Measurements from ENCODE around the gene CCBE1. TPM values are rescaled to one million over a fixed set of nuclear protein-coding genes. Genes with fewer than 3 reads are reported as not detected.
A peak's percentile ranks its signal among the peaks of the same experiment; 100 is the strongest.
"Not testable (repeated sequence)": the region's sequence is repeated elsewhere in the genome, so short reads cannot be mapped to it uniquely, and the experiment has no call there.

Gene CCBE1
- total RNA-seq, 1 experiment from 2014 or later, result 1.3 TPM

- DNase-seq, result no peak
- no peaks in the 10 kb centered on the region for H3K36me3 ChIP-seq (replicated peaks; ENCODE audit: control insufficient read depth, insufficient read depth, low read length)
- no peak overlapping the region for H3K4me3 ChIP-seq (ENCODE audit: insufficient read depth, low read depth, low read length)
- no peaks in the 10 kb centered on the region for H3K27me3 ChIP-seq (ENCODE audit: control insufficient read depth, insufficient read depth, low read length)
These were observed 36.2 kb downstream of the CCBE1 start for GRCh38 chr18:59660786-59661743.

DNA sequence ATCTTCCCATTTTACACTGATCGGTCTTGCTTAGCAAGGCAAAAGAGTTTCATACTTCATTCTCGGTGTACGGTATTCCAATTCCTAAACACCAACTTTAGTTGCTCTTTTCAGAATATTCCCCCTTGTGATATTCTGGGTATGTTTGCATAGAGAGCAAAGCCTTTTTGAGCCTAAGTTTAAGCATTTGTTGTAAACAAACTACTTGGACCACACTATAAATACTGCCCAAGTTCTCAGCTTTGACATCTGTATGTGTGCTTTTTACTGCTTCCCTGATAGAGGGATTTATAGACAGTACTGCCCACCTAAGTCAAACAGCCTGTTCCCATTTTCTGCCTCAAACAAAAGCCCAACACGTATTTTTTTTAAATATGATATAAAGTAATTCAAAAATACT is 36.9 kb downstream of the CCBE1 start:
- no peak for DNase-seq
- H3K27me3 ChIP-seq (ENCODE audit: control insufficient read depth, insufficient read depth, low read length), result no peaks in the 10 kb centered on the region
- no peak overlapping the region for H3K4me3 ChIP-seq (ENCODE audit: insufficient read depth, low read depth, low read length)
- no peaks in the 10 kb centered on the region for H3K36me3 ChIP-seq (replicated peaks; ENCODE audit: control insufficient read depth, insufficient read depth, low read length)

GRCh38 chr18:59659508-59660170 is 37.6 kb downstream of the CCBE1 start:
- no peak for DNase-seq
- no peaks in the 10 kb centered on the region for H3K27me3 ChIP-seq (ENCODE audit: control insufficient read depth, insufficient read depth, low read length)
- H3K36me3 ChIP-seq (replicated peaks; ENCODE audit: control insufficient read depth, insufficient read depth, low read length), result no peaks in the 10 kb centered on the region
- H3K4me3 ChIP-seq (ENCODE audit: insufficient read depth, low read depth, low read length), result no peak overlapping the region

DNA sequence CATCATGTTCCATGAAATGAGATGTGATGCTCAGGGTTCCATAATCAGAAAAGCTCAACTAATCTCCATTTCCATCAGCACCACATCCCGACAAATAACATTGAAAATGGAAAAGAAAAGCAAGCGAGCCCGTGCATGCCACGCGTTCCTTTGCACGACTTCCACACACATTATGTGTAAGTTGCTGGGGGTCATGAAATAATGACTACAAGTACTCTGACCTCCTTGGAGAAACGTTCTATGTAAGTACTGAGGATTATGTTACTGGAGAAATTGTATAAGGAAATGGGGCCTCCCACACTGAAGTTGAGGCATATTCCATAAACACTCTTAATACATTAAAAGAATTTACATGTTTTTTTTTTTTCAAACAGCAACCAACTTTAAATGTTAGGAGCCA is 38.3 kb downstream of the CCBE1 start:
- H3K4me3 ChIP-seq (ENCODE audit: insufficient read depth, low read depth, low read length), result no peak overlapping the region
- no peaks in the 10 kb centered on the region for H3K36me3 ChIP-seq (replicated peaks; ENCODE audit: control insufficient read depth, insufficient read depth, low read length)
- H3K27me3 ChIP-seq (ENCODE audit: control insufficient read depth, insufficient read depth, low read length), result no peaks in the 10 kb centered on the region
- DNase-seq, result no peak

DNA sequence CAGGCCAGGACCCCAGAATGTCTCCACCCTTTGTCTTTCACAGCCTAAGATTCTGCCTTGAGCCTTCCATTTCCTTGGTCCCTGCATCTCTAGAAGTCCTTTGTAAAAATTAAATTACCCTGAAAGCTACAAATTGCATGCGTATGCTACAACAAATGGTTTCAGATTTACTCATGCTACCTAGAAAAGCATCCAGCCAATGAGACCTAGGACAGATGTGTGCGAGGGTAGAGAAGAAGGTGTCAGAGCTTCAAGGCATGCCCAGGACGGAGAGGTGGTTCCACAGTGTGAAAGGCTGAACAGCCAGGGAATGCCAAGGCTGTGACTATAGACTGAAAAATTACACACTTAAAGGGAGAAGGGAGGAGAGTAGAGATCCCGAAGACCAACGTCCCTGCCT is 40.2 kb downstream of the CCBE1 start:
- no peak for DNase-seq
- no peak overlapping the region for H3K4me3 ChIP-seq (ENCODE audit: insufficient read depth, low read depth, low read length)
- no peaks in the 10 kb centered on the region for H3K27me3 ChIP-seq (ENCODE audit: control insufficient read depth, insufficient read depth, low read length)
- no peaks in the 10 kb centered on the region for H3K36me3 ChIP-seq (replicated peaks; ENCODE audit: control insufficient read depth, insufficient read depth, low read length)

DNA sequence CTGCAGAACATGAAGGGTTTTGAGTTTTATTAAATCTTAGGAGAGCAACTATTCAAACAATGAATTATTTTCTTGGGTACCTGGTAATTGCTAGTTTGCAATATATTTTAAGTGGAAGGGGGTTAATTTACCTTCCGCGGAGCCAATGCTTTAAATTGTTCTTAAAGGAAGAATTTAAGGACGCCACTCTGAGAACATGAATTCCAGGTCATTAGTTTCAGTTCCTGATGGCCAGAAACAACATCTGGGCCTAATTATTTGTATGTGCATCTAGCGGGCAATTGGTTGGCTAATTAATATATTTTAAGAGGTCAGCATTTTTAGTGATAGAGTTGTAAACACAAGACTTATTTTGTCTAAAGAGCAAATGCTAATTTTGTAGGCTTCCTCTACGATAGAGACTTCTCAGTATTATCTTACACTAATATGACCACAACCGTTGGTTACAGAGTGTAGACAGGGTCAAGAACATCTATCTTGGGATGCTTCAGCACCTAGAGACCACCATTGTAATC is 40.8 kb downstream of the CCBE1 start:
- Histone ChIP-seq H3K27me3 (ENCODE audit: control insufficient read depth, insufficient read depth, low read length) (no peaks in the 10 kb centered on the region), H3K36me3 (replicated peaks; ENCODE audit: control insufficient read depth, insufficient read depth, low read length) (no peaks in the 10 kb centered on the region), H3K4me3 (ENCODE audit: insufficient read depth, low read depth, low read length) (no peak overlapping the region)
- DNase-seq, result no peak

DNA sequence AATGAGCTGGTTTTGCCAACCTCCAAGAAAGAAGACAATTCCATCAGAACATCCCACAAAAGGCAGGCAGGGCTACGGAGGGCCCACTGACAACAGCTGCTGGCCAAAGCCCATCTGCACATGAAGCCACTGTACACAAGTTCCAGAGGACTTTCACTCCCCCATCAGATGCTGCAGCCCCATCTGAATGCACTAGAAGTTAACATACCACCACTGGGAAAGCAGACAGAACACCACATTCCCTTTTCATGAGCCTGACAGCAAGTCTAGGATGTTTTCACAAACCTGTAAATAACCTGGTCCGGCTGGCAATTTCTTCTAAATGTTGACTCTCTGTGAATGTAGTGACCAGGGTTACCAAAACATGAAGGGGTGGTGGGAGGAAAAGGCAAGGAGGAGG is 41.5 kb downstream of the CCBE1 start:
- no peaks in the 10 kb centered on the region for H3K27me3 ChIP-seq (ENCODE audit: control insufficient read depth, insufficient read depth, low read length)
- H3K4me3 ChIP-seq (ENCODE audit: insufficient read depth, low read depth, low read length), result no peak overlapping the region
- H3K36me3 ChIP-seq (replicated peaks; ENCODE audit: control insufficient read depth, insufficient read depth, low read length), result no peaks in the 10 kb centered on the region
- DNase-seq, result no peak

- Histone ChIP-seq H3K36me3 (replicated peaks; ENCODE audit: control insufficient read depth, insufficient read depth, low read length) (no peaks in the 10 kb centered on the region), H3K27me3 (ENCODE audit: control insufficient read depth, insufficient read depth, low read length) (no peaks in the 10 kb centered on the region), H3K4me3 (ENCODE audit: insufficient read depth, low read depth, low read length) (no peak overlapping the region)
- no peak for DNase-seq
These were observed 46.2 kb downstream of the CCBE1 start for GRCh38 chr18:59651071-59651470.

GRCh38 chr18:59650266-59650820 is 46.9 kb downstream of the CCBE1 start:
- no peak overlapping the region for H3K4me3 ChIP-seq (ENCODE audit: insufficient read depth, low read depth, low read length)
- DNase-seq, result peak; percentile 25
- no peaks in the 10 kb centered on the region for H3K27me3 ChIP-seq (ENCODE audit: control insufficient read depth, insufficient read depth, low read length)
- H3K36me3 ChIP-seq (replicated peaks; ENCODE audit: control insufficient read depth, insufficient read depth, low read length), result no peaks in the 10 kb centered on the region

- Histone ChIP-seq H3K4me3 (ENCODE audit: insufficient read depth, low read depth, low read length) (no peak overlapping the region), H3K36me3 (replicated peaks; ENCODE audit: control insufficient read depth, insufficient read depth, low read length) (no peaks in the 10 kb centered on the region), H3K27me3 (ENCODE audit: control insufficient read depth, insufficient read depth, low read length) (no peaks in the 10 kb centered on the region)
- no peak for DNase-seq
These were observed 47.6 kb downstream of the CCBE1 start for GRCh38 chr18:59649591-59649990.

DNA sequence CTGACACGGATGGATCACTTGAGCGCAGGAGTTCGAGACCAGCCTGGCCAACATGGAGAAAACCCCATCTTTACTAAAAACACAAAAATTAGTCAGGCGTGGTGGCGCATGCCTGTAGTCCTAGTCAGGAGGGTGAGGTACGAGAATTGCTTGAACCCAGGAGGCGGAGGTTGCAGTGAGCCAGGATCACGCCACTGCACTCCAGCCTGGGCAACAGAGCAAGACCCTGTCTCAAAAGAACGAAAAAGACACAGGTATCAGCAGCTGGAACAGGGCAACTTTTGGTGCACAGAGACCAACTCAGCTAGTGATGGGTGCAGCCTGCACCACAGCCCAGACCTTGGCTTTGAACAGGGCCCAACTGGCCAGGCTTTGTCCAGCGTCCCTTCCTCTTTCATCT is 48.8 kb downstream of the CCBE1 start:
- H3K4me3 ChIP-seq (ENCODE audit: insufficient read depth, low read depth, low read length); H3K27me3 ChIP-seq (ENCODE audit: control insufficient read depth, insufficient read depth, low read length); H3K36me3 ChIP-seq (replicated peaks; ENCODE audit: control insufficient read depth, insufficient read depth, low read length); DNase-seq: not testable (repeated sequence)

GRCh38 chr18:59646963-59647307 is 50.3 kb downstream of the CCBE1 start:
- H3K27me3 ChIP-seq (ENCODE audit: control insufficient read depth, insufficient read depth, low read length), result no peaks in the 10 kb centered on the region
- DNase-seq, result no peak
- H3K36me3 ChIP-seq (replicated peaks; ENCODE audit: control insufficient read depth, insufficient read depth, low read length), result no peaks in the 10 kb centered on the region

GRCh38 chr18:59646228-59646962 is 50.8 kb downstream of the CCBE1 start:
- H3K27me3 ChIP-seq (ENCODE audit: control insufficient read depth, insufficient read depth, low read length), result no peaks in the 10 kb centered on the region
- H3K4me3 ChIP-seq (ENCODE audit: insufficient read depth, low read depth, low read length), result no peak overlapping the region
- H3K36me3 ChIP-seq (replicated peaks; ENCODE audit: control insufficient read depth, insufficient read depth, low read length), result no peaks in the 10 kb centered on the region
- DNase-seq, result peak; percentile 40

More at GRCh38 chr18:59646963-59647307, 50.3 kb downstream of the CCBE1 start:
- no peak overlapping the region for H3K4me3 ChIP-seq (ENCODE audit: insufficient read depth, low read depth, low read length)

DNA sequence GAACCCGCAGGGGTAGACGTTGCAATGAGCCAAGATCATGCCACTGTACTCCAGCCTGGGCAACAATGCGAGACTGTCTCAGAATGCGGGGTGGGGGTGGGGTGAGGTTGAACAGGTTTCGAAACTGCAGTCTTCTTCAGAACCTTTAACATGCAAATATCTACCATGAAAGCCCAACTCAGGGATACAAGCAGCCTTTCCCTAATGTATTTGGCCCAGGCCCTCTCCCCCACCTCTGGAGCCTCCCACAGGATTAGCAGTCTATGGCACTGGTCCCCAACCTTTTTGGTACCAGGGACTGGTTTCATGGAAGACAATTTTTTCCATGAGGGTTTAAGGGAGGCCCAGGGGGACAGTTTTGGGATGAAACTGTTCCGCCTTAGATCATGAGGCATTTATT is 53.5 kb downstream of the CCBE1 start:
- DNase-seq, result no peak
- no peaks in the 10 kb centered on the region for H3K27me3 ChIP-seq (ENCODE audit: control insufficient read depth, insufficient read depth, low read length)
- H3K4me3 ChIP-seq (ENCODE audit: insufficient read depth, low read depth, low read length), result no peak overlapping the region
- no peaks in the 10 kb centered on the region for H3K36me3 ChIP-seq (replicated peaks; ENCODE audit: control insufficient read depth, insufficient read depth, low read length)
